Muscle layer of duodenum (tissue), 2 donors: ENCODE measurements around the gene ID2.

Source experiments
- H3K27ac ChIP-seq: one replicate; pipeline ENCODE4 v1.7.0; 2013; ENCODE audit warnings: mild to moderate bottlenecking, low read length
- H3K27me3 ChIP-seq: one replicate; pipeline ENCODE4 v1.7.0; 2013; ENCODE audit warnings: low read depth, mild to moderate bottlenecking, control low read depth, low read length
- H3K36me3 ChIP-seq, 2 donors: one replicate each; pipeline ENCODE4 v1.7.0; 2013; ENCODE audit warnings: low read length in 2 of 2, control low read depth in 1 of 2, mild to moderate bottlenecking in 1 of 2; ENCODE audit not compliant: insufficient read depth in 2 of 2, control insufficient read depth in 1 of 2
- H3K4me1 ChIP-seq, 2 donors: one replicate each; pipeline ENCODE4 v1.7.0; 2013; ENCODE audit warnings: low read length in 2 of 2, mild to moderate bottlenecking in 2 of 2, control low read depth in 1 of 2, moderate library complexity in 1 of 2; ENCODE audit not compliant: insufficient read depth in 2 of 2, control insufficient read depth in 1 of 2
- H3K4me3 ChIP-seq, 2 donors: one replicate each; pipeline ENCODE4 v1.7.0; 2013; ENCODE audit warnings: low read length in 2 of 2, low read depth in 1 of 2, mild to moderate bottlenecking in 1 of 2
- H3K9me3 ChIP-seq, 2 donors: one replicate each; pipeline ENCODE4 v1.7.0; 2013; ENCODE audit warnings: low read length in 2 of 2, control low read depth in 1 of 2, mild to moderate bottlenecking in 1 of 2; ENCODE audit not compliant: control insufficient read depth in 1 of 2
- donor health status: healthy.

The ID2 gene

GRCh38 chr2:8679827-8680731, 1.8 kb upstream of the ID2 start:
- Histone ChIP-seq H3K27me3 (no peaks in the 10 kb centered on the region), H3K4me1 (peaks cover 9 to 24% of the 10 kb centered on the region in 2 donors), H3K27ac (peak overlapping the region; percentile 88), H3K36me3 (no peaks in the 10 kb centered on the region), H3K4me3 (peak overlapping the region; percentile 61 to 86), H3K9me3 (no peaks in the 10 kb centered on the region)

- H3K36me3 ChIP-seq: no peaks in the 10 kb centered on the region
- H3K4me1 ChIP-seq: peaks cover 9 to 24% of the 10 kb centered on the region in 2 donors
- no peaks in the 10 kb centered on the region for H3K9me3 ChIP-seq
- H3K27me3 ChIP-seq: no peaks in the 10 kb centered on the region
- H3K27ac ChIP-seq: peak overlapping the region; percentile 88
- H3K4me3 ChIP-seq: peak overlapping the region; percentile 61 to 86
Observed at GRCh38 chr2:8680822-8681760, 765 bp upstream of the ID2 start.

GRCh38 chr2:8682719-8683667, 1.1 kb downstream of the ID2 start:
- Histone ChIP-seq H3K27me3 (no peaks in the 10 kb centered on the region), H3K36me3 (no peaks in the 10 kb centered on the region), H3K27ac (peak overlapping the region; percentile 95), H3K4me3 (peak overlapping the region; percentile 92 to 99), H3K4me1 (peaks cover 0 to 15% of the 10 kb centered on the region in 2 donors), H3K9me3 (no peaks in the 10 kb centered on the region)

- H3K27me3 ChIP-seq: no peaks in the 10 kb centered on the region
- H3K36me3 ChIP-seq: no peaks in the 10 kb centered on the region
- peak overlapping the region; percentile 92 to 99 for H3K4me3 ChIP-seq
- no peaks in the 10 kb centered on the region for H3K9me3 ChIP-seq
- H3K27ac ChIP-seq: peak overlapping the region; percentile 76
- H3K4me1 ChIP-seq: peaks cover 0 to 14% of the 10 kb centered on the region in 2 donors
Observed at GRCh38 chr2:8684540-8684877, 2.7 kb downstream of the ID2 start.

GRCh38 chr2:8684878-8685696, 3.2 kb downstream of the ID2 start:
- Histone ChIP-seq H3K27ac (peak overlapping the region; percentile 76), H3K36me3 (no peaks in the 10 kb centered on the region), H3K27me3 (no peaks in the 10 kb centered on the region), H3K9me3 (no peaks in the 10 kb centered on the region), H3K4me3 (peak overlapping the region; percentile 92 to 99), H3K4me1 (peaks cover 0 to 12% of the 10 kb centered on the region in 2 donors)

GRCh38 chr2:8685697-8686358, 4.0 kb downstream of the ID2 start:
- H3K4me1 ChIP-seq: peaks cover 0 to 7% of the 10 kb centered on the region in 2 donors
- no peaks in the 10 kb centered on the region for H3K36me3 ChIP-seq
- H3K9me3 ChIP-seq: no peaks in the 10 kb centered on the region
- H3K27ac ChIP-seq: no peak overlapping the region
- no peaks in the 10 kb centered on the region for H3K27me3 ChIP-seq
- peak overlapping the region; percentile 92 to 99 for H3K4me3 ChIP-seq

- Histone ChIP-seq H3K27ac (no peak overlapping the region), H3K4me1 (no peaks in the 10 kb centered on the region), H3K36me3 (no peaks in the 10 kb centered on the region), H3K27me3 (peaks cover 6% of the 10 kb centered on the region), H3K4me3 (no peak overlapping the region), H3K9me3 (no peaks in the 10 kb centered on the region)
Observed at GRCh38 chr2:8691859-8692437, 10.1 kb downstream of the ID2 start.

GRCh38 chr2:8692783-8693156, 10.9 kb downstream of the ID2 start:
- no peaks in the 10 kb centered on the region for H3K36me3 ChIP-seq
- H3K4me1 ChIP-seq: no peaks in the 10 kb centered on the region
- peaks cover 6% of the 10 kb centered on the region for H3K27me3 ChIP-seq
- no peaks in the 10 kb centered on the region for H3K9me3 ChIP-seq
- H3K4me3 ChIP-seq: peak overlapping the region; percentile 37 to 41
- no peak overlapping the region for H3K27ac ChIP-seq

- Histone ChIP-seq H3K4me3 (peak overlapping the region; percentile 37 to 41), H3K9me3 (no peaks in the 10 kb centered on the region), H3K27me3 (peaks cover 6% of the 10 kb centered on the region), H3K36me3 (no peaks in the 10 kb centered on the region), H3K27ac (no peak overlapping the region), H3K4me1 (no peaks in the 10 kb centered on the region)
Observed at GRCh38 chr2:8693157-8693821, 11.4 kb downstream of the ID2 start.
